LNCAP (cell line): ENCODE data around the gene VAMP3.

Source experiments
- CTCF ChIP-seq: fragments of 450-650 bp; IDR thresholded peaks from 2 replicates; pipeline ENCODE4 v1.5.1; 2017; ENCODE audit warnings: mild to moderate bottlenecking

VAMP3 gene

GRCh38 chr1:7795406-7795805 is 24.3 kb downstream of the VAMP3 start:
- no peak for TF ChIP-seq CTCF

GRCh38 chr1:7805460-7805859 is 34.4 kb downstream of the VAMP3 start:
- no peak for TF ChIP-seq CTCF

GRCh38 chr1:7808253-7808844 is 37.3 kb downstream of the VAMP3 start:
- TF ChIP-seq CTCF: peak; percentile 58

GRCh38 chr1:7809742-7810141 is 38.6 kb downstream of the VAMP3 start:
- no peak for TF ChIP-seq CTCF

- TF ChIP-seq CTCF: no peak
Observed at GRCh38 chr1:7810395-7810794, 39.3 kb downstream of the VAMP3 start.

GRCh38 chr1:7811476-7811875 is 40.4 kb downstream of the VAMP3 start:
- TF ChIP-seq CTCF: no peak

GRCh38 chr1:7813677-7814373 is 42.7 kb downstream of the VAMP3 start:
- no peak for TF ChIP-seq CTCF
